Activated CD4-positive, alpha-beta T cell treated with anti-CD3 and anti-CD28 coated beads for 36 hours (primary cell): ENCODE measurements around the gene PUDP. TPM values are rescaled to one million over a fixed set of nuclear protein-coding genes. Genes with fewer than 3 reads are reported as not detected.

Experiments used
- ATAC-seq: fragments of 200-7000 bp; cut with Tn5 transposase; one replicate; pipeline ENCODE4 v1.10.0; 2021; ENCODE audit warnings: mild to moderate bottlenecking, moderate library complexity
- CTCF ChIA-PET: fragments of 350-600 bp; sonication (Branson Sonifier 250); formaldehyde crosslinking; loops from one replicate; lab custom pipeline; 2021; ENCODE audit warnings: antibody characterized with exemption; lab: Charles Lee
- POLR2A ChIA-PET: fragments of 350-600 bp; sonication (Branson Sonifier 250); formaldehyde crosslinking; loops from one replicate; lab custom pipeline; 2021; ENCODE audit warnings: antibody characterized with exemption, inconsistent platforms; lab: Charles Lee
- DNase-seq: peaks from one replicate; pipeline ENCODE4 v3.0.0-alpha.2; 2020
- H3K27ac Mint-ChIP-seq: one replicate; pipeline ENCODE4 v1.8.0; 2021; ENCODE audit warnings: mixed read lengths
- H3K27me3 Mint-ChIP-seq: one replicate; pipeline ENCODE4 v1.8.0; 2021; ENCODE audit warnings: mixed read lengths
- H3K36me3 Mint-ChIP-seq: one replicate; pipeline ENCODE4 v1.8.0; 2021; ENCODE audit warnings: low read depth, mixed read lengths
- H3K4me1 Mint-ChIP-seq: one replicate; pipeline ENCODE4 v1.8.0; 2021; ENCODE audit warnings: mixed read lengths
- H3K4me3 Mint-ChIP-seq: one replicate; pipeline ENCODE4 v1.8.0; 2021; ENCODE audit warnings: mild to moderate bottlenecking, moderate library complexity, mixed read lengths
- H3K9me3 Mint-ChIP-seq: one replicate; pipeline ENCODE4 v1.8.0; 2021; ENCODE audit warnings: low read depth, mixed read lengths
- intact Hi-C, 2 experiments: fragments of 100-400 bp; cut with DNase I in 1 of 2; cut with micrococcal nuclease in 1 of 2; formaldehyde crosslinking; loops; one replicate each; pipeline versions ENCODE4 v1.14.2 to v1.15.1; 2022 to 2024; cut with DNase I, micrococcal nuclease
- total RNA-seq, 2 experiments: library from RNA; stranded (reverse); gene quantifications; one replicate each; pipeline ENCODE4 v1.2.3, GENCODE V29; 2021

Gene PUDP
- total RNA-seq, 2 experiments from 2014 or later = 15.3 to 18.1 TPM

GRCh38 chrX:7119950-7120877, 27.7 kb downstream of the PUDP start:
- no peak overlapping the region for H3K4me3 Mint-ChIP-seq
- peaks cover 10% of the 10 kb centered on the region for H3K36me3 Mint-ChIP-seq
- no peaks in the 10 kb centered on the region for H3K9me3 Mint-ChIP-seq
- DNase-seq (no peak), ATAC-seq (no peak)
- ChIA-PET CTCF (no interaction called here), POLR2A (no interaction called here)
- no peak overlapping the region for H3K27ac Mint-ChIP-seq
- no peaks in the 10 kb centered on the region for H3K27me3 Mint-ChIP-seq
- intact Hi-C loops = no loop called here
- H3K4me1 Mint-ChIP-seq = no peaks in the 10 kb centered on the region

GRCh38 chrX:7117587-7117986, 30.4 kb downstream of the PUDP start:
- CTCF ChIA-PET = no interaction called here
- POLR2A ChIA-PET = no interaction called here
- intact Hi-C loops = no loop called here
- Mint-ChIP-seq H3K4me3 (no peak overlapping the region), H3K36me3 (peaks cover 10% of the 10 kb centered on the region), H3K27ac (no peak overlapping the region), H3K4me1 (no peaks in the 10 kb centered on the region), H3K27me3 (no peaks in the 10 kb centered on the region), H3K9me3 (no peaks in the 10 kb centered on the region)
- DNase-seq (no peak), ATAC-seq (no peak)

DNA sequence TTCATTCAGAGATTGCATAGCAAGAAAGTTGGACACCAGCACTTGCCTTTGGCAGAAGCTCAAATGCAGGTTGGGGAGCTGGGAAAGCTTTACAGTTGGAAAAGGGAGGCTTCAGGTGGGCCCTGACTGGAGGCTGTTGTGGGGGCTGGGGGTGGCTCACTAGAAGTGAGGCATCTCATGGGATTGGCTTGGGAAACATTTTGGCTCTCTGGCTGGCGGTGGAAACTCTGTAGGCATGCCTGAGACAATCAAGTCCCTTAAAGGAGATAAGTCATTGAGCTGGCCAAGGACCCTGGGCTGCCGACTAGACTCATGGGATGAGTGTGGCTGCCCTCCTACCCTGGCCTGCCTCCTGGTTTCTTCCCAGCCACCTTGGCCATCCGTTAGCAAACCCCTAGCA, 31.9 kb downstream of the PUDP start:
- DNase-seq = no peak
- Mint-ChIP-seq H3K36me3 (peaks cover 10% of the 10 kb centered on the region), H3K4me3 (no peak overlapping the region), H3K9me3 (no peaks in the 10 kb centered on the region), H3K4me1 (peaks cover 1% of the 10 kb centered on the region), H3K27me3 (no peaks in the 10 kb centered on the region), H3K27ac (no peak overlapping the region)
- CTCF ChIA-PET = no interaction called here
- ATAC-seq = no peak
- POLR2A ChIA-PET = no interaction called here
- intact Hi-C loops = no loop called here

DNA sequence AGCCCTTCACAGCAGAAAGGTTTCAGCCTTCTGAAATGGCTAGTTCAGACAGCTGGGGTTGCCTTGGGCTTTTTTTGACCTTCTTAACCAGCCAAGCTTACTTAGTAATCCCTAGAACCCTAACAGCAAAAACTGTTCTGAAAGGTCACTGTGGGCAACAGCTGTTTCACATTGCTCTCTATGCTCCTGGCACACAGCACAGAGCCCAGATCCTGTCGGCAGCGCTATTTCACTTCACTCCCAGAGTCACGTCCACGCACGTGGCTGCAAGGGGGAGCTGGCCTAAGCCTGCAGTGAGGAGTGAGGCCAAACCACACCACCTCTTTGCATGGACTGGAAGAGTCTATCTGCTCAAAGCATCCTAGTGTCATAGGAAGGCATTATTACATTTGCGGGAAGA, 32.4 kb downstream of the PUDP start:
- no peaks in the 10 kb centered on the region for H3K9me3 Mint-ChIP-seq
- CTCF ChIA-PET = no interaction called here
- H3K4me3 Mint-ChIP-seq = no peak overlapping the region
- DNase-seq (no peak), ATAC-seq (no peak)
- H3K27ac Mint-ChIP-seq = no peak overlapping the region
- intact Hi-C loops = no loop called here
- POLR2A ChIA-PET = no interaction called here
- no peaks in the 10 kb centered on the region for H3K27me3 Mint-ChIP-seq
- peaks cover 10% of the 10 kb centered on the region for H3K36me3 Mint-ChIP-seq
- H3K4me1 Mint-ChIP-seq = peaks cover 6% of the 10 kb centered on the region

DNA sequence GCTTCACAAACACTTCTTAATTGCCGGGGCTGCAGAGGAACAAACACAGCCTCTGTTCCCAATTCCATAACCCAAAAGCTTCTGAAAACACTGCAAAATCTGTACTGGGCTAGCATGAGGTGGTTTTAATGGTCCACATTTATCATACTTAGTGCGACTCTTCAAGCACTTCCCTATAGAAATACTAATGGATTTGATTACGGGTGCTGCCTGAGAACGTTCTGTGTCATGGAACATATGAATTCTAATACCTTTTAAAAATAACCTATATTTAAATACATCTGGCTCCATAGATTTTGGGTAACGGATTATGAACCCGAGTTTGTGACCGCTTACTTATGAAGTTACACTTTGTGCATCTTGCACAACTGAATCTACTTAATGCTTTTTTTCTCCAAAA, 35.9 kb downstream of the PUDP start:
- ChIA-PET POLR2A (no interaction called here), CTCF (no interaction called here)
- ATAC-seq = no peak
- no peaks in the 10 kb centered on the region for H3K9me3 Mint-ChIP-seq
- intact Hi-C loops = no loop called here
- H3K27ac Mint-ChIP-seq = no peak overlapping the region
- peaks cover 20% of the 10 kb centered on the region for H3K4me1 Mint-ChIP-seq
- no peak overlapping the region for H3K4me3 Mint-ChIP-seq
- H3K36me3 Mint-ChIP-seq = peaks cover 3% of the 10 kb centered on the region
- no peak for DNase-seq
- no peaks in the 10 kb centered on the region for H3K27me3 Mint-ChIP-seq

DNA sequence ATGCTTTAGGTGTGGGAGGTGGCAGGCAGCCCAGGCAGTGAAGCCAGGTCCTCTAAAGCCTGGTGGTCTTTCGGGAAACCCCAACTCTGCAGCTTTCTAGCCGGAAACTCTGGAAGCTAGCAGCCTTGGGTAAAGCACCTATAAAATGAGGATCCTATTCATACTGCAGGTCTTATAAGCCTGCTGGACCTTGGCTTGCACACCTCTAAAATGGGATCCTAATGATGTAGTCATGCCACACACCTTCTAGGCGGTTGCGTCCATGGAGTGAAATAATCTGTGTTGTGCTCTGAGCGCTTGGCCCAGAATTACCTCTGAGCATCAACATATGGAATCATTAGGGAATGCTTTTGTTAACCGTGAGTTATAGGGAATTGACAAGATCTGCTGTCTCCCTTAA, 36.4 kb downstream of the PUDP start:
- ChIA-PET CTCF (no interaction called here), POLR2A (no interaction called here)
- ATAC-seq = no peak
- no peaks in the 10 kb centered on the region for H3K36me3 Mint-ChIP-seq
- no peaks in the 10 kb centered on the region for H3K9me3 Mint-ChIP-seq
- no peak for DNase-seq
- intact Hi-C loops = no loop called here
- H3K4me3 Mint-ChIP-seq = no peak overlapping the region
- H3K4me1 Mint-ChIP-seq = peaks cover 20% of the 10 kb centered on the region
- no peaks in the 10 kb centered on the region for H3K27me3 Mint-ChIP-seq
- no peak overlapping the region for H3K27ac Mint-ChIP-seq

GRCh38 chrX:7110821-7111276, 37.1 kb downstream of the PUDP start:
- peak overlapping the region; percentile 37 for H3K27ac Mint-ChIP-seq
- no peak for DNase-seq

GRCh38 chrX:7109838-7110793, 37.8 kb downstream of the PUDP start:
- intact Hi-C loops = no loop called here
- POLR2A ChIA-PET = no interaction called here
- H3K4me1 Mint-ChIP-seq = peaks cover 20% of the 10 kb centered on the region
- peak overlapping the region; percentile 25 for H3K27ac Mint-ChIP-seq
- no peaks in the 10 kb centered on the region for H3K27me3 Mint-ChIP-seq
- H3K9me3 Mint-ChIP-seq = no peaks in the 10 kb centered on the region
- CTCF ChIA-PET = no interaction called here
- no peak for DNase-seq
- peaks cover under 1% of the 10 kb centered on the region for H3K36me3 Mint-ChIP-seq
- ATAC-seq = no peak
- H3K4me3 Mint-ChIP-seq = no peak overlapping the region

More at GRCh38 chrX:7110821-7111276, 37.1 kb downstream of the PUDP start:
- H3K27me3 Mint-ChIP-seq = no peaks in the 10 kb centered on the region
- H3K36me3 Mint-ChIP-seq = no peaks in the 10 kb centered on the region
- H3K4me3 Mint-ChIP-seq = no peak overlapping the region
- H3K9me3 Mint-ChIP-seq = no peaks in the 10 kb centered on the region
- intact Hi-C loops = no loop called here
- ChIA-PET POLR2A (no interaction called here), CTCF (no interaction called here)
- ATAC-seq = peak; percentile 42
- peaks cover 20% of the 10 kb centered on the region for H3K4me1 Mint-ChIP-seq

DNA sequence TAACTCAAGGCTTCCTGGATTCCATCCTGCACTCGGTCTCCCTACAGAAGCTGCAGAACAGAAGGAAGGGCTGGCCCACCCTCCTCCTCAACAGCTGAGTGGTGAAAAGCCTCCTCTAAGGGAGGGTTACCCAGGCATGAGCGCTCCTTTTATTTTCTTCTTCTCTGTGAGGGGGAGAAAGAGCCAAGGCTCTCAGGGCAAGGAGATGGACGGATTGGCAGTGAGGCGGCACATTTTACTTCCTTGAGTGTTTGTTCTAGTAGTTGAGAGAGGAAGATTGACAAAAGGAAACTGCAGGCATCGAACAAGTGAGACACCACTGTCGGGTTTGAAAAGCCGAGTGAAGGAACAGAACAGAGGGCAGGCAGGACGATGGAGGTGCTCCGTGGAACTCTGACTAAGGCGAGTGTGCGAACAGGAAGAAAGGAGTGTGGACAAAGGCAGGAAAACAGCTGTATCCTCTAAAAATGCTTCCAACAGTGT, 38.9 kb downstream of the PUDP start:
- H3K9me3 Mint-ChIP-seq = no peaks in the 10 kb centered on the region
- ChIA-PET CTCF (no interaction called here), POLR2A (no interaction called here)
- H3K4me1 Mint-ChIP-seq = peaks cover 20% of the 10 kb centered on the region
- H3K27me3 Mint-ChIP-seq = no peaks in the 10 kb centered on the region
- no peak for DNase-seq
- intact Hi-C loops = no loop called here
- H3K27ac Mint-ChIP-seq = peak overlapping the region; percentile 68
- no peak for ATAC-seq
- no peak overlapping the region for H3K4me3 Mint-ChIP-seq
- peaks cover 4% of the 10 kb centered on the region for H3K36me3 Mint-ChIP-seq

GRCh38 chrX:7108030-7108429, 39.9 kb downstream of the PUDP start:
- POLR2A ChIA-PET = no interaction called here
- CTCF ChIA-PET = no interaction called here
- no peak overlapping the region for H3K27ac Mint-ChIP-seq

GRCh38 chrX:7106649-7107048, 41.3 kb downstream of the PUDP start:
- no peak overlapping the region for H3K4me3 Mint-ChIP-seq
- peaks cover 14% of the 10 kb centered on the region for H3K36me3 Mint-ChIP-seq
- no peaks in the 10 kb centered on the region for H3K27me3 Mint-ChIP-seq
- ChIA-PET POLR2A (no interaction called here), CTCF (no interaction called here)
- ATAC-seq (no peak), DNase-seq (no peak)
- no peaks in the 10 kb centered on the region for H3K9me3 Mint-ChIP-seq
- H3K27ac Mint-ChIP-seq = no peak overlapping the region
- peaks cover 20% of the 10 kb centered on the region for H3K4me1 Mint-ChIP-seq
- intact Hi-C loops = no loop called here

More at GRCh38 chrX:7108030-7108429, 39.9 kb downstream of the PUDP start:
- peaks cover 10% of the 10 kb centered on the region for H3K36me3 Mint-ChIP-seq
- peaks cover 20% of the 10 kb centered on the region for H3K4me1 Mint-ChIP-seq
- H3K9me3 Mint-ChIP-seq = no peaks in the 10 kb centered on the region
- no peaks in the 10 kb centered on the region for H3K27me3 Mint-ChIP-seq
- DNase-seq = no peak
- ATAC-seq = no peak
- intact Hi-C loops = no loop called here
- H3K4me3 Mint-ChIP-seq = no peak overlapping the region
